GM12874 (cell line): ENCODE measurements around the gene PPP1R14C.

Experiments used
- CTCF ChIP-seq: IDR thresholded peaks from 2 replicates; pipeline ENCODE4 v1.5.1; 2011; ENCODE audit warnings: low read depth, mild to moderate bottlenecking, control low read depth, low read length, moderate library complexity; ENCODE audit not compliant: insufficient read depth

The PPP1R14C gene

GRCh38 chr6:150172929-150173328 lies 30.1 kb downstream of the PPP1R14C start:
- TF ChIP-seq CTCF, result no peak

- TF ChIP-seq CTCF, result no peak
Observed at GRCh38 chr6:150175586-150176151, 32.8 kb downstream of the PPP1R14C start.

GRCh38 chr6:150176152-150176551 lies 33.3 kb downstream of the PPP1R14C start:
- no peak for TF ChIP-seq CTCF

- no peak for TF ChIP-seq CTCF
Observed at GRCh38 chr6:150176659-150177058, 33.8 kb downstream of the PPP1R14C start.

GRCh38 chr6:150177259-150177951 lies 34.6 kb downstream of the PPP1R14C start:
- no peak for TF ChIP-seq CTCF

GRCh38 chr6:150177952-150178520 lies 35.2 kb downstream of the PPP1R14C start:
- TF ChIP-seq CTCF, result no peak

GRCh38 chr6:150179030-150179429 lies 36.2 kb downstream of the PPP1R14C start:
- no peak for TF ChIP-seq CTCF
